Gastroesophageal sphincter (tissue), 4 donors: ENCODE results near the gene RWDD4. TPM values are rescaled to one million over a fixed set of nuclear protein-coding genes. Genes with fewer than 3 reads are reported as not detected.

ENCODE experiments used
- ATAC-seq: fragments of 150-250 bp; one replicate; pipeline ENCODE4 v1.9.1; 2016; ENCODE audit warnings: mild to moderate bottlenecking, moderate library complexity
- H3K27ac ChIP-seq, 4 donors: fragments of 200-600 bp; sonication (generic) in 3 of 4; 1 replicate in 3 of 4; 2 replicates in 1 of 4; pipeline ENCODE4 v1.5.1; 2016 to 2019
- H3K27me3 ChIP-seq: fragments of 200-600 bp; sonication (generic); one replicate; pipeline ENCODE4 v1.5.1; 2019
- H3K36me3 ChIP-seq, 2 donors: fragments of 200-600 bp; sonication (generic); one replicate each; pipeline ENCODE4 v1.5.1; 2019; ENCODE audit warnings: control low read depth in 1 of 2
- H3K4me1 ChIP-seq, 3 donors: fragments of 200-600 bp; sonication (generic); 1 replicate in 2 of 3; 2 replicates in 1 of 3; pipeline ENCODE4 v1.5.1; 2016 to 2019; ENCODE audit warnings: control low read depth in 2 of 3
- H3K4me3 ChIP-seq, 2 donors: fragments of 200-600 bp; sonication (generic); one replicate each; pipeline ENCODE4 v1.5.1; 2019; ENCODE audit warnings: mild to moderate bottlenecking in 1 of 2, moderate library complexity in 1 of 2
- H3K9me3 ChIP-seq, 3 donors: fragments of 200-600 bp; sonication (generic); one replicate each; pipeline ENCODE4 v1.5.1; 2017 to 2019; ENCODE audit warnings: control low read depth in 2 of 3
- CTCF ChIP-seq, 4 experiments: fragments of 200-600 bp in 2 of 4; fragments of 450-650 bp in 2 of 4; sonication (generic) in 1 of 4; IDR thresholded peaks; one replicate each; pipeline ENCODE4 v1.5.1; 2017 to 2019; ENCODE audit warnings: antibody characterized with exemption in 4 of 4, mild to moderate bottlenecking in 2 of 4, moderate library complexity in 2 of 4
- EP300 ChIP-seq: sonication (generic); formaldehyde crosslinking; IDR thresholded peaks from one replicate; pipeline ENCODE4 v1.6.1; 2017; ENCODE audit warnings: antibody characterized with exemption, mild to moderate bottlenecking
- POLR2A ChIP-seq, 2 donors: fragments of 450-650 bp; IDR thresholded peaks; one replicate each; pipeline ENCODE4 v1.6.1; 2017; ENCODE audit warnings: antibody characterized with exemption in 2 of 2, mild to moderate bottlenecking in 2 of 2, moderate library complexity in 1 of 2
- POLR2AphosphoS5 ChIP-seq: sonication (generic); formaldehyde crosslinking; IDR thresholded peaks from one replicate; pipeline ENCODE4 v1.6.1; 2017; ENCODE audit warnings: antibody characterized with exemption
- WGBS, 2 donors: methylation state at CpG; one replicate each; pipeline ENCODE4 v1.1.5; 2018; ENCODE audit warnings: low coverage in 1 of 2; 5-methylcytosine and 5-hydroxymethylcytosine counted together
- total RNA-seq, 4 donors: library from RNA; depleted of rRNA; stranded (reverse); fragments of >200 nt; gene quantifications; one replicate each; pipeline ENCODE4 v1.1.0, GENCODE V29; 2016

RWDD4 gene
- total RNA-seq, 4 donors from 2014 or later: 29.6 to 43.0 (median 32.8) TPM

DNA sequence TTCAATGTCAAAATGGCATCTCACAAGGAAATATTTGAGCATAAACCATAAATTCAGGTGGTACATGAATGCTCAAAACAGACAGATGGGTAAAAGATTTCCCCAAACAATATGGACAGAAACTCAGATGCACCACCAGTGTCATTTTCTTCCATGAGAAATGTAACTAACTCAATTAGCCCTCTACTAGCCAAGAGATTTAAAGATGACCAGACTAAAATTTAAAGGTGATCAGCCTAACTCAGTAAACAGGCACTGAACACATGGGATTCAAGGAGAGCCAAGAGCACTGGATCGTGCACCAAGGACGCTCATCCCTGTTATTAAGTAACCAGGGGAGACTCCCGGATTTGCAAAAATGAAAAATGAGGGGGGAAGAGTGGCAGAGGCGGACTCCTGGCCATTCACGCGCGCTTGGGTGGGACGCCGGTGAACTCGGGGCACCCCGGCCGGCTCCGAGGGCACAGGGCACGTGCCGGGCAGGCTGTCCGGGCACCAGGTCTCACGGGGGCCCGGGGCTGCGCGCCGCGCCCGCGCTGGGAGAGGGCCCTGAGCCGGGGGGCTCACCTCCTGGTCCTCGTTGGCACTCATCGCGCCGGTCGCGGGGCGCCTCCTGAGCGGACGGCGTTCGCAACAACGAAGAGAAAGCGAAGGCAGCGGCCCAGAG is 490 bp downstream of the RWDD4 start:
- H3K4me1 ChIP-seq: peaks cover 4 to 51% (median 8%) of the 10 kb centered on the region in 3 donors
- no peak for ATAC-seq

DNA sequence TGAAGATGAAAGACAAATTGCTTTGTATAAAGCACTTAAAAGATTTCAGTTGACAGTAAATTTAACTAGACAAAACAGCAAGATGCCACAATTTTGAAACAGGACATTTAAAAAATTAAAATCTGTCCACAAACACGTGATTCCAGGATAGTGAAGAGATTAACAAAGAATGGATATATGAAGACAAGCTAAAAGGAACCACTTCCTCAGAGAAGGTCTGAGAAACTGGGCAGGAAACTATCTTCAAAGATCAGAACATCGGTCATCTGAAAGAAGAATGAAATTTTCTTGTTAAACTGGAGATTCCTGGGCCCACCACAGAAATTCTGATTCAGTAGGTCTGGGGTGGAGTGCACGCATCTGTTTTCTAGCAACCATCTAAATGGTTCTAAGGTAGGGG is 1.4 kb downstream of the RWDD4 start:
- no peak overlapping the region for H3K27ac ChIP-seq
- H3K4me3 ChIP-seq: peak overlapping the region in 1 of 2 donors; percentile 87
- H3K27me3 ChIP-seq: no peaks in the 10 kb centered on the region
- no peak for ATAC-seq
- WGBS, 2 donors: 71 to 80% methylated on average over 2 to 3 of the region's 3 CpGs
- peaks cover 4 to 51% (median 8%) of the 10 kb centered on the region in 3 donors for H3K4me1 ChIP-seq
- peaks cover 0 to 40% of the 10 kb centered on the region in 2 donors for H3K36me3 ChIP-seq
- H3K9me3 ChIP-seq: no peaks in the 10 kb centered on the region
- no peak for TF ChIP-seq POLR2AphosphoS5
- no peak for TF ChIP-seq EP300
- no peak for TF ChIP-seq POLR2A (IDR thresholded peaks at IDR 0.05)
- no peak for TF ChIP-seq CTCF (IDR thresholded peaks at IDR 0.05)

More for the DNA sequence above, 490 bp downstream of the RWDD4 start:
- Histone ChIP-seq H3K4me3 (peak overlapping the region; percentile 87 to 96), H3K36me3 (peaks cover 0 to 31% of the 10 kb centered on the region in 2 donors), H3K27ac (peak overlapping the region; percentile 72 to 94 (median 92)), H3K27me3 (no peaks in the 10 kb centered on the region), H3K9me3 (no peaks in the 10 kb centered on the region)
- 0% methylated on average over 1 to 8 of the region's 39 CpGs for WGBS, 2 donors
- TF ChIP-seq POLR2A (IDR thresholded peaks at IDR 0.05) (no peak), CTCF (IDR thresholded peaks at IDR 0.05) (no peak)

DNA sequence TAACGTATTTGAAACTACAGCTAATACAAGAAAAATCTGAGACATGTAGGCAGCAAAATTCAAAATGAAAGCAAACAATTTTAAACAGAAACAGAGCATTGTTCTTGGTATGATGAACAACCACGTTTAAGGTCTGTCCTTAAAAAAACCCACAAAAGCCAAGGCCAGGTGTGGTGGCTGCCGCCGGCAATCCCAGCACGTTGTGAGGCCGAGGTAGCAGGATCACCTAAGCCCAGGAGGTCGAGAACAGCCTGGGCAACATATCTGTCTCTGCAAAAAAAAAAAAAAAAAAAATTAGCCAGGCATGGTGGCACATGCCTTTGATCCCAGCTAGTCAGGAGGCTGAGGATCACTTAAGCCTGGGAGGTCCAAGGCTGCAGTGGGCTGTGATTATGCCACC is 13.7 kb downstream of the RWDD4 start:
- H3K4me3 ChIP-seq: no peak overlapping the region
- H3K36me3 ChIP-seq: peaks cover 0 to 86% of the 10 kb centered on the region in 2 donors
- no peak overlapping the region for H3K27ac ChIP-seq
- no peaks in the 10 kb centered on the region for H3K27me3 ChIP-seq
- TF ChIP-seq POLR2A (IDR thresholded peaks at IDR 0.05): no peak
- no peak for TF ChIP-seq CTCF (IDR thresholded peaks at IDR 0.05)
- TF ChIP-seq EP300: no peak
- no peak for TF ChIP-seq POLR2AphosphoS5
- WGBS, 2 donors: 76 to 90% methylated on average over 6 to 7 of the region's 7 CpGs
- ATAC-seq: no peak
- no peaks in the 10 kb centered on the region for H3K4me1 ChIP-seq
- no peaks in the 10 kb centered on the region for H3K9me3 ChIP-seq

DNA sequence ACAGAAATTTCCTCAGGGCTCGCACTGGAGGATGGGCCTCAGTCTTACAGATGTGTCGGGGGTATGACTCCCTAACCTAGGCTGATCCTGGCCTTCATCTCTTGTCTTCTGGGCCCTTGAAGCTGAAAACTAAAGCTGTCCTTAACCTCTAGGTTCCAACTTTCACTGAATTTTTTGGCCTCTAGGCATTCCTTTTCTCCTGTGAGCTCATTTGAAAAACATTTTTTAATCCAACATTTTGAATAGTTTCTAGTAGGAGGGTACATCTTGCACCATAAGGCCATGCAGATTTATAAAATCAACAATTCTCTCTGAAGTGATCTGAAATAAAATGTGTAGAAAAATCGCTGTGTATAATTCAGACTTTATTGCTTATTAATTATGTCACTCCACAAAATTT is 19.7 kb downstream of the RWDD4 start:
- WGBS, 2 donors: 61 to 83% methylated on average over 2 to 3 of the region's 3 CpGs
- Histone ChIP-seq H3K4me1 (peaks cover 0 to 34% (median 0%) of the 10 kb centered on the region in 3 donors), H3K36me3 (peaks cover 0 to 26% of the 10 kb centered on the region in 2 donors), H3K27me3 (no peaks in the 10 kb centered on the region), H3K9me3 (no peaks in the 10 kb centered on the region), H3K27ac (peak overlapping the region; percentile 59 to 68 (median 64)), H3K4me3 (no peak overlapping the region)
- TF ChIP-seq EP300: no peak
- TF ChIP-seq CTCF (IDR thresholded peaks at IDR 0.05): no peak
- TF ChIP-seq POLR2AphosphoS5: no peak
- TF ChIP-seq POLR2A (IDR thresholded peaks at IDR 0.05): no peak
- no peak for ATAC-seq

- ATAC-seq: no peak
- H3K27ac ChIP-seq: peak overlapping the region in 3 of 4 donors; percentile 63 to 68 (median 64)
- TF ChIP-seq EP300 (no peak), POLR2AphosphoS5 (no peak), POLR2A (IDR thresholded peaks at IDR 0.05) (no peak), CTCF (IDR thresholded peaks at IDR 0.05) (no peak)
- no peaks in the 10 kb centered on the region for H3K27me3 ChIP-seq
- 90 to 92% methylated on average over 3 to 4 of the region's 5 CpGs for WGBS, 2 donors
- H3K9me3 ChIP-seq: no peaks in the 10 kb centered on the region
- H3K4me3 ChIP-seq: no peak overlapping the region
- peaks cover 0 to 34% (median 0%) of the 10 kb centered on the region in 3 donors for H3K4me1 ChIP-seq
- H3K36me3 ChIP-seq: peaks cover 0 to 18% of the 10 kb centered on the region in 2 donors
Observed at GRCh38 chr4:183638436-183638835, 20.5 kb downstream of the RWDD4 start.
